Measurements from ENCODE around the gene MT1H.

DNA sequence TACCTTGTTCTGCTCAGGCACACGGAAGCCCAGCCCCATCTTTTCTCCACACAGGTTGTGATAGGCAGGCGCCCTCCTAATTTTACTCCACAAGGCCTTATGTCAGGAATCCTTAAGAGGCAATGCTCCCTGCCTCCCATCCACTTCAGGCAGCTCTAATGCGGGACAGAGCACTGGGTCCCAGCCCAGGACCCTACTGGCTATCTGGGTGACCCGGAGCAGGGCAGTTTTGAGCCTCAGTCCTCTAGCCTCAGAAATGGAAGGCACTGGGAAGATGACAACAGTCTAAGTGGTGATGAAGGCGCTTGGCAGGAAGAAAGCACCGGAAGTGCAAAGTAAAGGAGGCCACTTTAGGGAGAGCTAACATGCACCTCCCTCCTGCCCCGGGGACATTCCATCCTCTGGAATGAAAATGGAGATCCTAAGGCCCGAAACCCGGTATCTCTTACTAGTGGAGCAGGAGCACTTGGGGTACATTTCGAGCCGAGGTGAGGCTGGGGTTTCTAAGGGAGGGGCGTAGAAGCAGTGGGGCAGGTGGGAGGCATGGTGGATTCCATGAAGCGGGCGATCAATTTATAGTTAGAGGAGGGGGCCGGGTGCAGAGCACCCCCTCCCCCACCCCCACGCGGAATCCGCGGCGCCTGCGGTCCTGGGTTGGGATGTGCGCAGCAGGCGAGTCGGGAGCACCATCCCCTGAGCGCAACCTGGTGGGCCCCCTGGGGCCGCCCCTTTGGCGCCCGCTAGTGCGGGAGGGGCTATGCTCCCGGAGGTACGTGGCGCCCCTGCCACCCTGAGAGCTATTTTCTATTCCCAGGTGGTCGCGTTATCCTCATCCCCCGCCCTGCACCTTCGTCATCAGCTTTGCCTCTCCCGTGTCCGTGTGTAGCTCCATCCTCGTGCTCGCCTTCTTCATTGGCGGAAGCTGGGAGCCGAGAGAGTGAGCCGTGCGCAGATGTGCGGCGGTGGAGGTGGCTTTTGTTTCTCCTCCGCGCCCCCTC is 7.0 kb upstream of the MT1H start:
- TF ChIP-seq, protein P1, sequence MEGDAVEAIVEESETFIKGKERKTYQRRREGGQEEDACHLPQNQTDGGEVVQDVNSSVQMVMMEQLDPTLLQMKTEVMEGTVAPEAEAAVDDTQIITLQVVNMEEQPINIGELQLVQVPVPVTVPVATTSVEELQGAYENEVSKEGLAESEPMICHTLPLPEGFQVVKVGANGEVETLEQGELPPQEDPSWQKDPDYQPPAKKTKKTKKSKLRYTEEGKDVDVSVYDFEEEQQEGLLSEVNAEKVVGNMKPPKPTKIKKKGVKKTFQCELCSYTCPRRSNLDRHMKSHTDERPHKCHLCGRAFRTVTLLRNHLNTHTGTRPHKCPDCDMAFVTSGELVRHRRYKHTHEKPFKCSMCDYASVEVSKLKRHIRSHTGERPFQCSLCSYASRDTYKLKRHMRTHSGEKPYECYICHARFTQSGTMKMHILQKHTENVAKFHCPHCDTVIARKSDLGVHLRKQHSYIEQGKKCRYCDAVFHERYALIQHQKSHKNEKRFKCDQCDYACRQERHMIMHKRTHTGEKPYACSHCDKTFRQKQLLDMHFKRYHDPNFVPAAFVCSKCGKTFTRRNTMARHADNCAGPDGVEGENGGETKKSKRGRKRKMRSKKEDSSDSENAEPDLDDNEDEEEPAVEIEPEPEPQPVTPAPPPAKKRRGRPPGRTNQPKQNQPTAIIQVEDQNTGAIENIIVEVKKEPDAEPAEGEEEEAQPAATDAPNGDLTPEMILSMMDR (IDR thresholded peaks at IDR 0.05; ENCODE audit: low read depth, low read length, missing input control): no peak
- no peak for TF ChIP-seq TAF1 (conservative IDR thresholded peaks at IDR 0.05)
- TF ChIP-seq, protein P2, sequence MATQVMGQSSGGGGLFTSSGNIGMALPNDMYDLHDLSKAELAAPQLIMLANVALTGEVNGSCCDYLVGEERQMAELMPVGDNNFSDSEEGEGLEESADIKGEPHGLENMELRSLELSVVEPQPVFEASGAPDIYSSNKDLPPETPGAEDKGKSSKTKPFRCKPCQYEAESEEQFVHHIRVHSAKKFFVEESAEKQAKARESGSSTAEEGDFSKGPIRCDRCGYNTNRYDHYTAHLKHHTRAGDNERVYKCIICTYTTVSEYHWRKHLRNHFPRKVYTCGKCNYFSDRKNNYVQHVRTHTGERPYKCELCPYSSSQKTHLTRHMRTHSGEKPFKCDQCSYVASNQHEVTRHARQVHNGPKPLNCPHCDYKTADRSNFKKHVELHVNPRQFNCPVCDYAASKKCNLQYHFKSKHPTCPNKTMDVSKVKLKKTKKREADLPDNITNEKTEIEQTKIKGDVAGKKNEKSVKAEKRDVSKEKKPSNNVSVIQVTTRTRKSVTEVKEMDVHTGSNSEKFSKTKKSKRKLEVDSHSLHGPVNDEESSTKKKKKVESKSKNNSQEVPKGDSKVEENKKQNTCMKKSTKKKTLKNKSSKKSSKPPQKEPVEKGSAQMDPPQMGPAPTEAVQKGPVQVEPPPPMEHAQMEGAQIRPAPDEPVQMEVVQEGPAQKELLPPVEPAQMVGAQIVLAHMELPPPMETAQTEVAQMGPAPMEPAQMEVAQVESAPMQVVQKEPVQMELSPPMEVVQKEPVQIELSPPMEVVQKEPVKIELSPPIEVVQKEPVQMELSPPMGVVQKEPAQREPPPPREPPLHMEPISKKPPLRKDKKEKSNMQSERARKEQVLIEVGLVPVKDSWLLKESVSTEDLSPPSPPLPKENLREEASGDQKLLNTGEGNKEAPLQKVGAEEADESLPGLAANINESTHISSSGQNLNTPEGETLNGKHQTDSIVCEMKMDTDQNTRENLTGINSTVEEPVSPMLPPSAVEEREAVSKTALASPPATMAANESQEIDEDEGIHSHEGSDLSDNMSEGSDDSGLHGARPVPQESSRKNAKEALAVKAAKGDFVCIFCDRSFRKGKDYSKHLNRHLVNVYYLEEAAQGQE (IDR thresholded peaks at IDR 0.05): no peak
- TF ChIP-seq, protein P3, sequence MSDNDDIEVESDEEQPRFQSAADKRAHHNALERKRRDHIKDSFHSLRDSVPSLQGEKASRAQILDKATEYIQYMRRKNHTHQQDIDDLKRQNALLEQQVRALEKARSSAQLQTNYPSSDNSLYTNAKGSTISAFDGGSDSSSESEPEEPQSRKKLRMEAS (IDR thresholded peaks at IDR 0.05): no peak
- no peak for TF ChIP-seq SP1 (IDR thresholded peaks at IDR 0.05)
- no peak for TF ChIP-seq GABPA (IDR thresholded peaks at IDR 0.05 in 1 of 2, conservative IDR thresholded peaks at IDR 0.05 in 1 of 2)
- TF ChIP-seq RAD21 (IDR thresholded peaks at IDR 0.05): no peak
- no peak for TF ChIP-seq EGR1 (IDR thresholded peaks at IDR 0.05; ENCODE audit: low read depth in 2 of 2)
